Measurements from ENCODE around the gene RPL7A. TPM values are rescaled to one million over a fixed set of nuclear protein-coding genes. Genes with fewer than 3 reads are reported as not detected.
A peak's percentile ranks its signal among the peaks of the same experiment; 100 is the strongest.
"Not testable (repeated sequence)": the region's sequence is repeated elsewhere in the genome, so short reads cannot be mapped to it uniquely, and the experiment has no call there.

The RPL7A gene
- total RNA-seq, 1 experiment from 2014 or later = 2,895 TPM

GRCh38 chr9:133375724-133376654, 28.0 kb downstream of the RPL7A start, which contains the start of the genes STKLD1 and SURF4:
STKLD1 (plus strand) TSS chr9:133376366; CDS start chr9:133376474, 108 bp downstream.
SURF4 (minus strand) TSS chr9:133376060; CDS start chr9:133375969, 91 bp downstream.
- Histone ChIP-seq H2BK5ac (ENCODE audit: insufficient read length, low read length) (no peak within 1 kb of the TSS), H2AFZ (ENCODE audit: low read length) (no peak within 1 kb of the TSS), H2BK120ac (ENCODE audit: low read depth, low read length, poor library complexity, severe bottlenecking) (no peak within 1 kb of the TSS), H4K8ac (replicated peaks; ENCODE audit: insufficient read length, low read depth, low read length) (no peak within 1 kb of the TSS), H3K27me3 (ENCODE audit: insufficient read depth, low read length) (no peaks in the 10 kb centered on the region), H3T11ph (ENCODE audit: low read length) (no peak within 1 kb of the TSS), H4K20me1 (ENCODE audit: control insufficient read depth, insufficient read depth, insufficient read length) (no peaks in the 10 kb centered on the region), H2BK15ac (ENCODE audit: low read depth, low read length) (no peak within 1 kb of the TSS), H3K56ac (ENCODE audit: insufficient read length, low read depth, low read length) (no peak within 1 kb of the TSS), H3K4me1 (ENCODE audit: insufficient read depth, low read length) (no peaks in the 10 kb centered on the region), H3K9ac (ENCODE audit: extremely low read depth, insufficient read length, low read length) (peak within 1 kb of the TSS; percentile 75), H3K79me1 (ENCODE audit: insufficient read depth, low read depth, low read length, poor library complexity, severe bottlenecking) (peaks cover 16% of the 10 kb centered on the region), H3K4me2 (ENCODE audit: insufficient read depth, insufficient read length, low read length) (peak within 1 kb of the TSS; percentile 98), H3K9me3 (ENCODE audit: control insufficient read depth, low read depth, low read length) (no peaks in the 10 kb centered on the region), H3K27ac (ENCODE audit: insufficient read length, low read depth, low read length) (no peak within 1 kb of the TSS), H4K91ac (ENCODE audit: insufficient read length, low read depth, low read length) (no peak within 1 kb of the TSS), H3K18ac (ENCODE audit: insufficient read length, low read depth, low read length) (peak within 1 kb of the TSS; percentile 82), H2BK20ac (ENCODE audit: low read depth, low read length, poor library complexity, severe bottlenecking) (no peak within 1 kb of the TSS), H3K14ac (ENCODE audit: insufficient read depth, low read length) (peak within 1 kb of the TSS; percentile 90; the same call in 1 of the 2 replicates), H3K79me2 (ENCODE audit: insufficient read depth, low read length) (peaks cover 33% of the 10 kb centered on the region; the same call in 1 of the 2 replicates), H2BK12ac (ENCODE audit: insufficient read length, low read depth, low read length) (no peak within 1 kb of the TSS), H3K23me2 (ENCODE audit: insufficient read length, low read depth, low read length, poor library complexity, severe bottlenecking) (peaks cover 6% of the 10 kb centered on the region), H4K5ac (ENCODE audit: insufficient read length, low read depth, low read length) (no peak within 1 kb of the TSS), H2AK5ac (ENCODE audit: insufficient read length, low read length) (no peak within 1 kb of the TSS), H3K4ac (ENCODE audit: low read depth, low read length) (no peak within 1 kb of the TSS), H3K23ac (ENCODE audit: insufficient read length, low read depth, low read length) (no peak within 1 kb of the TSS)
- peak; percentile 95 for DNase-seq
- H3K4me1 Mint-ChIP-seq = peaks cover 11 to 13% of the 10 kb centered on the region in 2 experiments
- peaks cover 3 to 4% of the 10 kb centered on the region in 2 experiments; a peak in 3 of 5 replicates for H3K9me3 Mint-ChIP-seq
- no CpG with 5 or more reads among the region's 120 CpGs for WGBS (ENCODE audit: extremely low coverage, insufficient read length, low lambda C conversion rate)
- peak within 1 kb of the TSS; percentile 82 to 97 (median 95); a peak in 6 of 7 replicates for H3K27ac Mint-ChIP-seq
- peak within 1 kb of the TSS; percentile 95 to 98 for H3K4me3 Mint-ChIP-seq
- peaks cover 30% of the 10 kb centered on the region for H3K27me3 Mint-ChIP-seq (ENCODE audit: low read depth)
- TF ChIP-seq CTCF (conservative IDR thresholded peaks at IDR 0.05) = no peak
- H3K36me3 Mint-ChIP-seq (ENCODE audit: insufficient read depth in 1 of 3, low read depth in 3 of 3) = peaks cover 10 to 28% (median 19%) of the 10 kb centered on the region in 3 experiments; a peak in 6 of 7 replicates

- not testable (repeated sequence) for H3K27ac ChIP-seq (ENCODE audit: insufficient read length, low read depth, low read length); H2BK5ac ChIP-seq (ENCODE audit: insufficient read length, low read length); H4K8ac ChIP-seq (replicated peaks; ENCODE audit: insufficient read length, low read depth, low read length); H3K4me1 ChIP-seq (ENCODE audit: insufficient read depth, low read length); H4K5ac ChIP-seq (ENCODE audit: insufficient read length, low read depth, low read length); H3K23ac ChIP-seq (ENCODE audit: insufficient read length, low read depth, low read length); H3K23me2 ChIP-seq (ENCODE audit: insufficient read length, low read depth, low read length, poor library complexity, severe bottlenecking); H3K4ac ChIP-seq (ENCODE audit: low read depth, low read length); H2AK5ac ChIP-seq (ENCODE audit: insufficient read length, low read length); H3K79me1 ChIP-seq (ENCODE audit: insufficient read depth, low read depth, low read length, poor library complexity, severe bottlenecking); H4K20me1 ChIP-seq (ENCODE audit: control insufficient read depth, insufficient read depth, insufficient read length); H3T11ph ChIP-seq (ENCODE audit: low read length); H2BK15ac ChIP-seq (ENCODE audit: low read depth, low read length); H3K27ac Mint-ChIP-seq; H3K18ac ChIP-seq (ENCODE audit: insufficient read length, low read depth, low read length); H2BK120ac ChIP-seq (ENCODE audit: low read depth, low read length, poor library complexity, severe bottlenecking); H2AFZ ChIP-seq (ENCODE audit: low read length); H3K14ac ChIP-seq (ENCODE audit: insufficient read depth, low read length); H3K9ac ChIP-seq (ENCODE audit: extremely low read depth, insufficient read length, low read length); H3K27me3 ChIP-seq (ENCODE audit: insufficient read depth, low read length); H3K9me3 Mint-ChIP-seq; H3K9me3 ChIP-seq (ENCODE audit: control insufficient read depth, low read depth, low read length); DNase-seq; H4K91ac ChIP-seq (ENCODE audit: insufficient read length, low read depth, low read length); H3K4me2 ChIP-seq (ENCODE audit: insufficient read depth, insufficient read length, low read length); H2BK12ac ChIP-seq (ENCODE audit: insufficient read length, low read depth, low read length); H3K56ac ChIP-seq (ENCODE audit: insufficient read length, low read depth, low read length); H2BK20ac ChIP-seq (ENCODE audit: low read depth, low read length, poor library complexity, severe bottlenecking)
- H3K36me3 Mint-ChIP-seq (ENCODE audit: insufficient read depth in 1 of 3, low read depth in 3 of 3) = peaks cover 10 to 18% (median 12%) of the 10 kb centered on the region in 3 experiments; a peak in 6 of 7 replicates
- H3K79me2 ChIP-seq (ENCODE audit: insufficient read depth, low read length) = peaks cover 21% of the 10 kb centered on the region; the same call in 1 of the 2 replicates
- H3K4me3 Mint-ChIP-seq = peak overlapping the region; percentile 76 to 95; a peak in 4 of 5 replicates
- peaks cover 9 to 11% of the 10 kb centered on the region in 2 experiments for H3K4me1 Mint-ChIP-seq
- no CpG with 5 or more reads among the region's 14 CpGs for WGBS (ENCODE audit: extremely low coverage, insufficient read length, low lambda C conversion rate)
- peaks cover 30% of the 10 kb centered on the region for H3K27me3 Mint-ChIP-seq (ENCODE audit: low read depth)
Observed at GRCh38 chr9:133377280-133377679, 29.3 kb downstream of the RPL7A start.
